K562 (cell line): Measurements from ENCODE around the gene ZC3H6. TPM values are rescaled to one million over a fixed set of nuclear protein-coding genes. Genes with fewer than 3 reads are reported as not detected.
A peak's percentile ranks its signal among the peaks of the same experiment; 100 is the strongest.

ENCODE experiments used
- ARID4B ChIP-seq: sonication (generic); formaldehyde crosslinking; IDR thresholded peaks from 2 replicates; pipeline ENCODE4 v1.8.0; 2022; ENCODE audit warnings: mild to moderate bottlenecking, missing genetic modification reagents
- CREB3 ChIP-seq: fragments of 450-650 bp; conservative IDR thresholded peaks from 2 replicates; pipeline ENCODE4 v1.6.1; 2016; ENCODE audit warnings: missing genetic modification characterization, low read depth, mild to moderate bottlenecking, missing compliant biosample characterization, moderate library complexity
- CSDE1 ChIP-seq, 2 experiments: fragments of 450-650 bp; IDR thresholded peaks; 2 replicates each; pipeline ENCODE4 v1.6.1; 2016; ENCODE audit warnings: mild to moderate bottlenecking in 1 of 2
- ETV1 ChIP-seq: fragments of 450-650 bp; conservative IDR thresholded peaks from 2 replicates; pipeline ENCODE4 v1.6.1; 2016; ENCODE audit warnings: missing genetic modification characterization, control low read depth, low read depth, missing compliant biosample characterization
- GMEB1 ChIP-seq: fragments of 250-450 bp; sonication (Bioruptor Pico); IDR thresholded peaks from 2 replicates; pipeline ENCODE4 v1.4.0; 2020; ENCODE audit warnings: mild to moderate bottlenecking
- LEF1 ChIP-seq: fragments of 450-650 bp; IDR thresholded peaks from 2 replicates; pipeline ENCODE4 v1.6.1; 2016; ENCODE audit warnings: mild to moderate bottlenecking
- MBD2 ChIP-seq: sonication (generic); IDR thresholded peaks from 2 replicates; pipeline ENCODE4 v1.6.1; 2016; ENCODE audit warnings: low read depth, borderline replicate concordance
- MYBL2 ChIP-seq, 2 experiments: fragments of 450-650 bp in 1 of 2; sonication (generic) in 1 of 2; formaldehyde crosslinking in 1 of 2; IDR thresholded peaks; 2 replicates each; pipeline versions ENCODE4 v1.6.1 to v1.8.1; 2017 to 2022; ENCODE audit warnings: borderline replicate concordance in 1 of 2, inconsistent platforms in 1 of 2, low read depth in 1 of 2, mild to moderate bottlenecking in 1 of 2, missing genetic modification reagents in 1 of 2, moderate library complexity in 1 of 2
- NFE2 ChIP-seq: IDR thresholded peaks from 2 replicates; pipeline ENCODE4 v1.6.1; 2014; ENCODE audit warnings: antibody characterized with exemption, low read depth
- NFRKB ChIP-seq: fragments of 450-650 bp; IDR thresholded peaks from 2 replicates; pipeline ENCODE4 v1.6.1; 2016; ENCODE audit warnings: low read depth
- NONO ChIP-seq, 2 experiments: fragments of 200-400 bp in 1 of 2; fragments of 450-650 bp in 1 of 2; formaldehyde crosslinking in 1 of 2; IDR thresholded peaks; 2 replicates each; pipeline ENCODE4 v1.6.1; 2017; ENCODE audit warnings: low read depth in 2 of 2, mild to moderate bottlenecking in 2 of 2, moderate library complexity in 2 of 2, low read length in 1 of 2
- PRPF4 ChIP-seq: fragments of 200-400 bp; formaldehyde crosslinking; IDR thresholded peaks from one replicate; pipeline ENCODE4 v1.6.1; 2017; ENCODE audit warnings: low read length, low read depth, mild to moderate bottlenecking; ENCODE audit not compliant: insufficient read depth, poor library complexity, severe bottlenecking
- SMAD4 ChIP-seq: fragments of 250-450 bp; sonication (Bioruptor Pico); conservative IDR thresholded peaks from 2 replicates; pipeline ENCODE4 v1.8.0; 2021; ENCODE audit warnings: inconsistent platforms, mild to moderate bottlenecking, moderate library complexity
- TAF15 ChIP-seq: fragments of 200-400 bp; formaldehyde crosslinking; IDR thresholded peaks from 2 replicates; pipeline ENCODE4 v1.6.1; 2017; ENCODE audit warnings: mild to moderate bottlenecking, low read depth, low read length, moderate library complexity
- ZBTB17 ChIP-seq: fragments of 450-650 bp; formaldehyde crosslinking; IDR thresholded peaks from 2 replicates; pipeline ENCODE4 v1.4.0; 2020; ENCODE audit warnings: mild to moderate bottlenecking
- ZBTB49 ChIP-seq: sonication (generic); formaldehyde crosslinking; IDR thresholded peaks from 2 replicates; pipeline ENCODE4 v1.8.0; 2022; ENCODE audit warnings: missing genetic modification reagents, mild to moderate bottlenecking, borderline replicate concordance
- polyA plus RNA-seq, 8 experiments: library from polyadenylated mRNA; depleted of rRNA in 4 of 8; stranded (reverse) in 5 of 8; unstranded in 3 of 8; fragments of >200 nt; fragmentation: Nextera tagmentation in 2 of 8; fragmentation: Illumina TruSeq in 1 of 8; extraction: Ambion mirVana in 2 of 8; extraction: Trizol in 1 of 8; gene quantifications; 2 replicates each; pipeline versions ENCODE4 v1.2.1 to v1.2.3, GENCODE V29; 2011 to 2014; ENCODE audit warnings: inconsistent platforms in 1 of 8, missing spikeins in 1 of 8
- total RNA-seq, 7 experiments: library from RNA; depleted of rRNA in 6 of 7; stranded (reverse); fragments of >200 nt in 6 of 7; fragmentation: Illumina TruSeq in 2 of 7; extraction: Trizol in 2 of 7; gene quantifications; 2 replicates each; pipeline versions ENCODE4 v1.2.1 to v1.2.3, GENCODE V29; 2011 to 2021; ENCODE audit warnings: low replicate concordance in 1 of 7

The ZC3H6 gene
- total and polyA plus RNA-seq, 9 of the 15 experiments (the other 6 are each of a cell fraction or from before 2014, with no cell fraction given), result 0.45 to 1.9 (median 1.5) TPM

GRCh38 chr2:112275311-112275886 lies at the start of gene ZC3H6 (continued):
- TF ChIP-seq MYBL2 (IDR thresholded peaks at IDR 0.05; ENCODE audit: low read depth) (peak; percentile 17; the same call in 1 of the 2 replicates), MYBL2 (CRISPR knock-in tag; IDR thresholded peaks at IDR 0.05; ENCODE audit: borderline replicate concordance) (no peak), MBD2 (peak; percentile 91), ZBTB17 (CRISPR knock-in tag) (peak; percentile 7; the same call in 1 of the 2 replicates), NFE2 (peak; percentile 21; the same call in 1 of the 2 replicates), ZBTB49 (CRISPR knock-in tag) (peak; percentile 35; the same call in 1 of the 2 replicates), TAF15 (no peak), CSDE1 (IDR thresholded peaks at IDR 0.05) (peak; percentile 36 to 87; a peak in 2 of 4 replicates), CREB3 (tag) (peak; percentile 34; the same call in 1 of the 2 replicates), ETV1 (tag) (peak; percentile 95), GMEB1 (CRISPR knock-in tag) (peak; percentile 75), ARID4B (CRISPR knock-in tag) (peak; percentile 92), NONO (IDR thresholded peaks at IDR 0.05; ENCODE audit: low read depth in 2 of 2, low read length in 1 of 2) (peak; percentile 20 to 88; a peak in 3 of 4 replicates), NFRKB (peak; percentile 100), LEF1 (peak; percentile 49; the same call in 1 of the 2 replicates), PRPF4 (peak; percentile 81), SMAD4 (CRISPR knock-in tag) (peak; percentile 98)
